OCI-M1 (cell line): ENCODE measurements around the gene THRA.
A peak's percentile ranks its signal among the peaks of the same experiment; 100 is the strongest.

Source experiments
- DNase-seq: peaks from one replicate; lab custom pipeline; 2025; lab: John Stamatoyannopoulos, UW

THRA gene

DNA sequence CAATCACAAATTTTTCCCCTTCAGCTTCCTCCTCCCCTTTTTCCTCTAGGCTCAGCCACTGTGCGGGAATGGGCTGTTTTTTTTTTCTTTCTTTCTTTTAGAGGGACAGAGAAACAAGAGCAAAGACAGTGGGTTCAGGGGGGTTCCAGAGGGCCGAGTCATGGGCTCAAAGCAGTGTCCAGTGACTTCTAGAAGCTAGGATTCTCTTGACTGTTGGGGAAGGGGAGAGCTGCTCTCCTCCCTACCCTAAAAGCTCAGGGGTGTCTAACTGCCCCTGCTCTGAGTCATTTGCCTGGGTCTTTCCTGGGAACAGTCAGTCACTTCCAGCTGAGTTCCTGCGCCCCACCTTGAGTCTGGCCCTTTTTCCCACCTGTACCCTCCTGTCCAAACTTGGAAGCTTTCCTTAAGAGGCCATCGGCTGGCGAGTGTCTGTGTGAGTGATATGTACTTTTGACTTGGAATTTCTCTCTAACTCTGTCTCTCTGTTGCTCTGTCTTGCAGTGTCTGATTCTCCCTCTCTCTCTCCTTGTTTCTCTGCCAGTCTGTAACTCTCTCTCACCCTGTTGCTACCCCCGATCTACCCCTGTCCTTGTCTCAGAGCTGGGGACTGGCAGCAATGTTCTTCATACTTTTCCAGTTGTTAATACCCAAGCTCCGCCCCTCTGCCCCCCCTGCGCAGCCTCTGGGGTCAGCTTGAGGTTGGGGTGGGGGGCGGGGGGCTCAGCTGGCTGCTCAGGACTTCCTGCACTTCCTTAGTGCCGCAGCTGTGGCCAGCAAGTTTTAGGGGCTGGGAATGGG lies 2.4 kb downstream of the THRA start:
- no peak for DNase-seq

GRCh38 chr17:40065769-40066510 lies 3.2 kb downstream of the THRA start:
- DNase-seq: no peak

GRCh38 chr17:40067710-40068109 lies 4.9 kb downstream of the THRA start:
- DNase-seq: no peak

DNA sequence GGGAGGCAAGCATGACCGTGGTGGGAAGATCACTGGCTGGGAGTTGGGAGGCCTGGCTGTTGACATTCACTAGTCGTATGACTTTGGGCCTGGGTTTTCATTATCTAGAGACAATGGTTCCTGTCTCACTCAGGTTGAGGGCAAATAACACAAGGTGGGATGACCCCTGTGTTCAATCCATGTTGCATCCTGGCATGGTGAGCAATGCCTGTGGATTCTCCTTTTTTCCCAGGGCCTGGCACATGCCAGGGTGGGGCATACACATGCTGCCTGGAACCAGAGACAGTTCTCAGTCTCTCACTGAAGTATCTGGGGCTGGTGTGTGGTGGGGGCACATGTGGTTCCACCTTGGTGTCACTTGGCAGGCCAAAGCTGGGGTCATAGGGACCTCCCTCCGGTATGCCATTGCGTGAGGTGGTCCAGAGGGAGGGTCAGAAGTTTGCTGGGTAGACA lies 5.4 kb downstream of the THRA start:
- no peak for DNase-seq

DNA sequence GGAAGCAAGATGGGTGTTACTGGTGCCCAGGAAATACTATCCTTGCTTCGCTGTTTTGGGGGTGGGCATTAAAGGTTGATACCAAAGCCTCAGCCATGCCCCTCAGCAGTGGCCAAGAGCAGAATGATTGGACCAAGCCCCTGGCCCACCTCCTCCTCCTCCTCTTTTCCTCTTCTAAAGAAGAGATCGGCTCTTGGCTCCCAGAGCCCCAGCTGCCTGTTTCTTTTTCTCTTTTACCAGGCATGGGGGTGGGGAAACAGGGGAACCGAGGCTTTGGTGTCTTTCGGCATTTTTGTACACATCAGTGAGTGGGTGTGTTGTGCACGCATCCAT lies 5.8 kb downstream of the THRA start:
- DNase-seq: no peak

GRCh38 chr17:40068917-40069750 lies 6.4 kb downstream of the THRA start:
- peak; percentile 86 for DNase-seq

DNA sequence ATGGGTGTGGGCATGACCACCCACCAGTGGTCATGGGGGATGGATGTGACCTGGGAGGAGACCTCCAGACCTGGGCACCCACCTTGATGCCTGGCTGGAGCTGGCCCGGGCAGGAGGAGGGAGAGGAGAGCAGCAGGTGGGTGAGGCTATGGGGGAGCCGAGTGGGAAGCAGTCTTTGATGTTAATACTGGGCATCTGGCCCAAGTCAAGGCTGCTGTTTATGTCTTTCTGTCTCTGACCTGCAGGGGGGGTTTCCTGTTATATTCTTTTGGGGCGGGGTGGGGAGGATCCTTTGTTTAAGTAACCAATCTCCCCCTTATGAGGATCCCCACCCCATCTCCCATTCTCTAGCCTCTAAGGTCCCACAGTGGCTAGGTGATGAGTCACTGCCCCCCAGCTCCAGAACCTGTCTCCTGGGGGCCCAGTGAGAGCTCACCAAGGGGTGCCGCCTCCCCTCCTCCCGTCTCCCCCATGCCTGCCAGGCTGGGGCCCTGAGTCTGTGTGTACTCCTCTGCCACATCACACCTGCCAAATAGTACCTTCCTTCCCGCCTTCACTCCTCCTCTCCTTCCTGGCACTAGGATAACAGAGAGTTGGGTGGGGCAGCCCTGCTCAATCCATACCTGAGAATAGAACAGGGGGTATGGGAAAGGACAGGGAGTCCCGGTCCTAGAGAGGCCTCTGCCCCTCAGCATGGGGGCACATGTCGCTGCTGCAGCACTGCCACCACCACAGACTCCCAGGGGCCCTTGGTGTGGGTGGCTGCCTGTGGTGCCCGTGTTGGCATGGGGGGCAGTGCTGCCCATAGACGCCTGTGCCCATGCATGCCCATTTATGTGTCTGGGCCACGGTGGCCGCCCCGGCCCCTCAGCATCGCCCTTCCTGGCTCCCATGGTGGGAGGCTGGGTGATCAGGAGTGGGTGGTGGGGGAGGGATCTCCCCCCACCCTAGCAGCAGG lies 7.3 kb downstream of the THRA start:
- peak; percentile 56 for DNase-seq

- DNase-seq: peak; percentile 47
Measured at GRCh38 chr17:40070709-40071312, 8.0 kb downstream of the THRA start.

GRCh38 chr17:40071313-40072039 lies 8.7 kb downstream of the THRA start:
- peak; percentile 60 for DNase-seq

- peak; percentile 48 for DNase-seq
Measured at GRCh38 chr17:40072040-40072734, 9.4 kb downstream of the THRA start.

- DNase-seq: peak; percentile 78
Measured at GRCh38 chr17:40072735-40073346, 10.1 kb downstream of the THRA start.

- no peak for DNase-seq
Measured at GRCh38 chr17:40073454-40074174, 10.8 kb downstream of the THRA start.

- DNase-seq: no peak
Measured at GRCh38 chr17:40074175-40074512, 11.4 kb downstream of the THRA start.

DNA sequence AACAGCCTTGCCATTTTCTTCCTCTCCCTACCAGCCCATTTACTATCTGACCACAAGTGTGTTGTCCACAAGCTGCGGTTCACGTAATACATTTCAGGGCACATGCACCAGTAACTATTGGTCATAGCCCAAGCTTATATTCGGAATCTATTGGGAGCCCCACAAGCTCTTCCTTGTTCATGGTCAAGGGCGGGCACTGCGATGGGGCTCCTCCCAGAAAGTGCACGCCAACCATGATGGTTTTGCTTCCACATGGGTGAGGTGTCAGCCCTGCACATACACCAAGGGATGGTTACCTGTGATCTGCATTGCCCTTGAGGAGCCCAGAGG lies 12.1 kb downstream of the THRA start:
- no peak for DNase-seq

- DNase-seq: peak; percentile 90
Measured at GRCh38 chr17:40075201-40075941, 12.6 kb downstream of the THRA start.

DNA sequence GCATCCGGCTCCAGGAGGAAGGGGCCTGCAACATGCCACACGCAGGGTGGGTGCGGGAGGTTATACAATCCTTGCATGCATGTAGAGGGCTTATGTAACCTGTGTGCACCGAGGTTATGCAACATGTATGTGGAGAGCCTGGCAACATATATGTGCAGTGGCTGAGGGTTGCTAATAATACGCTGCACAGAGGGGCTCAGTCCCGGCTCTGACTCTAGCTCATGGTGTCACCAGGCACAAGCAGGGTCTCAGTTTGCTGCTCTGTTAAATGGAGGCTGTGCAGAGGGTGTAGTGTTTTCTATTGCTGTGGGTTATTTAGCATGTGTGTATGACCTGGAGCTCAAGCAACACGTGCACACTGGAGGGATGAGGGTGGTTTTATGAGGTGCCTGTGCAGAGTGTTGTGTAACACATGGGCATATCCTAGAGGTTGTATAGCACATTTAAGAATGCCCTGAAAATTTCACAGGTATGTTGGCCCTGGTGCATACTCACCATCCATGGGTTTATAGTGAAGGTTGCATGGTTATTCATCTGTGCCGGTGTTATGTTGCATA lies 13.3 kb downstream of the THRA start:
- no peak for DNase-seq

- peak; percentile 47 for DNase-seq
Measured at GRCh38 chr17:40076591-40076990, 13.8 kb downstream of the THRA start.

- DNase-seq: no peak
Measured at GRCh38 chr17:40079545-40079944, 16.8 kb downstream of the THRA start.
